ENCODE results near the gene ABO. TPM values are rescaled to one million over a fixed set of nuclear protein-coding genes. Genes with fewer than 3 reads are reported as not detected.

ABO gene
- total and polyA plus RNA-seq, 9 of the 15 experiments (the other 6 are each of a cell fraction or from before 2014, with no cell fraction given), result 5.0 to 21.9 (median 11.9) TPM

- ChIA-PET POLR2A (no interaction called here), CTCF (ENCODE audit: low intra/inter-chr PET ratio) (interaction anchor here (0.7 kb wide), 1 partner anchor 350 kb away, joined by 3 read pairs; no protein-coding TSS in a partner anchor)
- no peak for DNase-seq (ENCODE audit: extremely low read depth in 1 of 4, low spot score in 3 of 4)
- Histone ChIP-seq H3K9me1 (ENCODE audit: control insufficient read depth, insufficient read depth, low read length) (no peaks in the 10 kb centered on the region), H3K4me1 (replicated peaks in 1 of 2; ENCODE audit: control insufficient read depth in 2 of 2, insufficient read depth in 2 of 2, low read length in 2 of 2) (peaks cover 3 to 20% of the 10 kb centered on the region in 2 experiments; a peak in 3 of 5 replicates), H3K4me2 (ENCODE audit: insufficient read depth, low read length) (no peak overlapping the region), H3K79me2 (ENCODE audit: control insufficient read depth, insufficient read depth, low read length) (no peaks in the 10 kb centered on the region), H3K9ac (ENCODE audit: insufficient read depth in 1 of 2, low read depth in 2 of 2, low read length in 2 of 2) (no peak overlapping the region), H3K9me3 (replicated peaks; ENCODE audit: control insufficient read depth, insufficient read depth, low read depth, low read length) (peaks cover 4% of the 10 kb centered on the region), H3K4me3 (no peak overlapping the region), H3K27ac (ENCODE audit: extremely low read depth, low read depth, low read length) (no peak overlapping the region), H3K36me3 (ENCODE audit: control insufficient read depth, insufficient read depth, low read length) (no peaks in the 10 kb centered on the region), H4K20me1 (replicated peaks; ENCODE audit: control insufficient read depth, insufficient read depth, low read length) (no peaks in the 10 kb centered on the region), H2AFZ (ENCODE audit: low read depth, low read length) (no peak overlapping the region), H3K27me3 (ENCODE audit: control insufficient read depth in 2 of 2, insufficient read depth in 2 of 2, low read length in 2 of 2) (peaks cover 0 to 7% of the 10 kb centered on the region in 2 experiments; a peak in 1 of 5 replicates)
- WGBS (ENCODE audit: insufficient coverage, low coverage, missing lambda C conversion rate), result 68% methylated on average over 29 of the region's 38 CpGs
- FAIRE-seq, result no peak
- ATAC-seq, result no peak
- in situ Hi-C loops (cut with MboI) (no loop called here), intact Hi-C loops (cut with micrococcal nuclease) (no loop called here)
- no TSS peak for BruUV-seq (replicated peaks)
- TF ChIP-seq ZNF436 (CRISPR knock-in tag; IDR thresholded peaks at IDR 0.05), result no peak
- no peak for TF ChIP-seq CBX3 (IDR thresholded peaks at IDR 0.05; ENCODE audit: borderline replicate concordance in 1 of 2, low read length in 2 of 2)
- TF ChIP-seq KLF6 (CRISPR knock-in tag; IDR thresholded peaks at IDR 0.05; ENCODE audit: borderline replicate concordance), result no peak
- TF ChIP-seq RBM34 (IDR thresholded peaks at IDR 0.05; ENCODE audit: borderline replicate concordance, insufficient read depth, low read length), result no peak
- TF ChIP-seq, protein P1, sequence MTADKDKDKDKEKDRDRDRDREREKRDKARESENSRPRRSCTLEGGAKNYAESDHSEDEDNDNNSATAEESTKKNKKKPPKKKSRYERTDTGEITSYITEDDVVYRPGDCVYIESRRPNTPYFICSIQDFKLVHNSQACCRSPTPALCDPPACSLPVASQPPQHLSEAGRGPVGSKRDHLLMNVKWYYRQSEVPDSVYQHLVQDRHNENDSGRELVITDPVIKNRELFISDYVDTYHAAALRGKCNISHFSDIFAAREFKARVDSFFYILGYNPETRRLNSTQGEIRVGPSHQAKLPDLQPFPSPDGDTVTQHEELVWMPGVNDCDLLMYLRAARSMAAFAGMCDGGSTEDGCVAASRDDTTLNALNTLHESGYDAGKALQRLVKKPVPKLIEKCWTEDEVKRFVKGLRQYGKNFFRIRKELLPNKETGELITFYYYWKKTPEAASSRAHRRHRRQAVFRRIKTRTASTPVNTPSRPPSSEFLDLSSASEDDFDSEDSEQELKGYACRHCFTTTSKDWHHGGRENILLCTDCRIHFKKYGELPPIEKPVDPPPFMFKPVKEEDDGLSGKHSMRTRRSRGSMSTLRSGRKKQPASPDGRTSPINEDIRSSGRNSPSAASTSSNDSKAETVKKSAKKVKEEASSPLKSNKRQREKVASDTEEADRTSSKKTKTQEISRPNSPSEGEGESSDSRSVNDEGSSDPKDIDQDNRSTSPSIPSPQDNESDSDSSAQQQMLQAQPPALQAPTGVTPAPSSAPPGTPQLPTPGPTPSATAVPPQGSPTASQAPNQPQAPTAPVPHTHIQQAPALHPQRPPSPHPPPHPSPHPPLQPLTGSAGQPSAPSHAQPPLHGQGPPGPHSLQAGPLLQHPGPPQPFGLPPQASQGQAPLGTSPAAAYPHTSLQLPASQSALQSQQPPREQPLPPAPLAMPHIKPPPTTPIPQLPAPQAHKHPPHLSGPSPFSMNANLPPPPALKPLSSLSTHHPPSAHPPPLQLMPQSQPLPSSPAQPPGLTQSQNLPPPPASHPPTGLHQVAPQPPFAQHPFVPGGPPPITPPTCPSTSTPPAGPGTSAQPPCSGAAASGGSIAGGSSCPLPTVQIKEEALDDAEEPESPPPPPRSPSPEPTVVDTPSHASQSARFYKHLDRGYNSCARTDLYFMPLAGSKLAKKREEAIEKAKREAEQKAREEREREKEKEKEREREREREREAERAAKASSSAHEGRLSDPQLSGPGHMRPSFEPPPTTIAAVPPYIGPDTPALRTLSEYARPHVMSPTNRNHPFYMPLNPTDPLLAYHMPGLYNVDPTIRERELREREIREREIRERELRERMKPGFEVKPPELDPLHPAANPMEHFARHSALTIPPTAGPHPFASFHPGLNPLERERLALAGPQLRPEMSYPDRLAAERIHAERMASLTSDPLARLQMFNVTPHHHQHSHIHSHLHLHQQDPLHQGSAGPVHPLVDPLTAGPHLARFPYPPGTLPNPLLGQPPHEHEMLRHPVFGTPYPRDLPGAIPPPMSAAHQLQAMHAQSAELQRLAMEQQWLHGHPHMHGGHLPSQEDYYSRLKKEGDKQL (CRISPR knock-in tag; IDR thresholded peaks at IDR 0.05; ENCODE audit: borderline replicate concordance), result no peak
- TF ChIP-seq GTF2A2 (tag; IDR thresholded peaks at IDR 0.05), result no peak
- no peak for TF ChIP-seq CCAR2 (IDR thresholded peaks at IDR 0.05; ENCODE audit: low read depth, low read length)
- TF ChIP-seq RBM39 (optimal IDR thresholded peaks at IDR 0.05; ENCODE audit: low read depth, low read length), result no peak
- no peak for TF ChIP-seq AFF1 (IDR thresholded peaks at IDR 0.05; ENCODE audit: low read depth in 1 of 2, partially characterized antibody in 2 of 2)
- TF ChIP-seq MCM2 (IDR thresholded peaks at IDR 0.05; ENCODE audit: low read depth), result no peak
- no peak for TF ChIP-seq CHCHD3 (CRISPR knock-in tag; IDR thresholded peaks at IDR 0.05)
Observed at GRCh38 chr9:133304477-133305377, 29.7 kb upstream of the ABO start.

Data from K562 (cell line).